Fibroblast of mammary gland (primary cell): ENCODE measurements around the gene CD14.
"Not testable (repeated sequence)": the region's sequence is repeated elsewhere in the genome, so short reads cannot be mapped to it uniquely, and the experiment has no call there.

Source experiments
- DNase-seq: peaks from one replicate; pipeline ENCODE4 v3.0.0-alpha.2; 2010; ENCODE audit warnings: low read depth
- H3K4me3 ChIP-seq: 2 replicates; pipeline ENCODE4 v1.5.1; 2011; ENCODE audit warnings: low read depth, mild to moderate bottlenecking, low read length, moderate library complexity; ENCODE audit not compliant: control insufficient read depth
- TF ChIP-seq, protein P1 (sequence below): conservative IDR thresholded peaks from 2 replicates; pipeline ENCODE4 v1.5.1; 2011; ENCODE audit warnings: low read depth, low read length, inconsistent platforms; ENCODE audit not compliant: control insufficient read depth, insufficient read depth

The CD14 gene

DNA sequence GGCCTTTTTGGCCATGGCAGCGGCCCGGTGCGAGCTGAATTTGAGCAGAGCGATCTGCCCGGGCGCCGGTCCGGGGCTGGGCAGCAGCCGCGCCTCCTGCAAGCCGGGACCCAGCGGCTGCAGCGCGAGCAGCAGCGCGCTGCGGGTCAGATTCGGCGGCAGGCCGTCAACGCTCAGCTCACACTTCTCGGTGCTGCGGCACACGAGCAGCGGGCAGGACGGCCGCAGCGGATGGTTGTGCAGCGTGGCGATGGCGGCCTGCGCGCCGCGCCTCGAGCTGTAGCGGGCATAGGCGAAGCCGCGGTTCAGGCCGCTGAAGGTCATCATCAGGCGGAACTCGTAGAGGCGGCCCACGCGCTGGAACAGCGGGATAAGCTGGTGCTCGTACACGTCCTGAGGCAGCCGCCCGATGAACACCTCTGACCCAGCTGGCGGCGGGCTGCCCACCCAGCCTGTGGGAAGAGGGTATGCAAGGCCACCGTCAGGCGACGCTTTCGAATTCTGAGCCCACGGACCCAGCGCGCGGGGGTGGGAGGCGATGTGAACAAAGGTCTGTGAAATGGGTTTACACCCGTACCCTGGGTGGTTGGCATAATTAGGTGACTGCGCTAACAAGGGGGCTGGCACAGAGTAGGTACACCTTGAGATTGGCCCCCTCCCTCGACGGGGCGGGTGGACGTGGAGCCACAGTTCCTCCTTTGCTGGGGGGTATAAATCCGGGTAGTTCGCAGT lies 39.6 kb upstream of the CD14 start:
- H3K4me3 ChIP-seq = peak overlapping the region; percentile 1
- DNase-seq = peak; percentile 23

DNA sequence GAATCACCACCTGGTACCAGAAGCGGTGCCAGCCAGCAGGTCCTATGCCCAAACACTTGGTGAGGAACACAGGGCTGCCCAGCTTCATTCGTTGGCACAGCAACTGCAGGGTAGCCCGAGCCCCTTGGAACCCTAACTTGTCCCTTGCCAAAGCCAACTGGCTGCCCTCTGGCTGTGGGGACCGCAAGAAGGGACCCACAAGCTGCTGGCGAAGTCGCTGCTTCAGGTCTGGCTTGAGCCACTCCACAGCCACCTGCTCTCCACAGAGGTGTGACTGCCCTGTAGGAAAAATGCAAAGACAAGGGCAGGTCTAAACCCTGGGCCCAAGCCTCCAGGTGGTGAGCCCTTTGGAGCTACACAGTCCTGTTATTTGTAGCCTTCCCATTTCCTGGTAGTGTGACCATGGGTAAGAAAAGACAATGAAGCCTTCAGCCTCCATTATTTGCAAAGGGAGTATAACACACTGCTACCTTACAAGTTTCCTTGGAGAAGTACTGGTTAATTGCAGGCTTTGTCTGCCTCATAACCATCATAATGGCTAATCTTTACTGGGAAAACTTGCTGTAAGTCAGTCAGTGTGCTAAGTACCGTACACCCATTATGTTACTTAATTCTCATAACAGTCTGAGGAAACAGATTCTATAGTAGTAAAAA lies 38.6 kb upstream of the CD14 start:
- no peak overlapping the region for H3K4me3 ChIP-seq
- DNase-seq = no peak
- TF ChIP-seq, protein P1, sequence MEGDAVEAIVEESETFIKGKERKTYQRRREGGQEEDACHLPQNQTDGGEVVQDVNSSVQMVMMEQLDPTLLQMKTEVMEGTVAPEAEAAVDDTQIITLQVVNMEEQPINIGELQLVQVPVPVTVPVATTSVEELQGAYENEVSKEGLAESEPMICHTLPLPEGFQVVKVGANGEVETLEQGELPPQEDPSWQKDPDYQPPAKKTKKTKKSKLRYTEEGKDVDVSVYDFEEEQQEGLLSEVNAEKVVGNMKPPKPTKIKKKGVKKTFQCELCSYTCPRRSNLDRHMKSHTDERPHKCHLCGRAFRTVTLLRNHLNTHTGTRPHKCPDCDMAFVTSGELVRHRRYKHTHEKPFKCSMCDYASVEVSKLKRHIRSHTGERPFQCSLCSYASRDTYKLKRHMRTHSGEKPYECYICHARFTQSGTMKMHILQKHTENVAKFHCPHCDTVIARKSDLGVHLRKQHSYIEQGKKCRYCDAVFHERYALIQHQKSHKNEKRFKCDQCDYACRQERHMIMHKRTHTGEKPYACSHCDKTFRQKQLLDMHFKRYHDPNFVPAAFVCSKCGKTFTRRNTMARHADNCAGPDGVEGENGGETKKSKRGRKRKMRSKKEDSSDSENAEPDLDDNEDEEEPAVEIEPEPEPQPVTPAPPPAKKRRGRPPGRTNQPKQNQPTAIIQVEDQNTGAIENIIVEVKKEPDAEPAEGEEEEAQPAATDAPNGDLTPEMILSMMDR = no peak

More for the DNA sequence above, 39.6 kb upstream of the CD14 start:
- TF ChIP-seq, protein P1 = no peak

DNA sequence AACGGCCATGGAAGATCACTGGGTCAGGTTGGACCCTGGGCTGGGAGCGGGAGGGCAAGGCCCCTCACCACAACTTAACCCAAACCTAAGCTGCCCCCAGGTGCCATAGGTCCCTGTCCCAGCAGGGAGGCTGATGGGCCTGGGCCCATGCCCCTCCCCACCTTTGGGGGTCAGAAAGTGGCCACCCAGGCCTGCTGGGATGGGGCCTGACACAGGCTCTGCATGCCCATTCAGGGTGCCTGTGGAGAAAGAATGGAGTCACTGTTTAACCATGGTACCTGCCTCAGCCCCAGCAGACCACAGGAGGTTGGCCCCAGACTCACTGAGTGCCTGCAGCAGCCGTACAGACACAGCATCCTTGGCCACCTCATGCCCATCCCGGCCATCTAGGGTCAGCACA lies 38.1 kb upstream of the CD14 start:
- not testable (repeated sequence) for DNase-seq, H3K4me3 ChIP-seq

DNA sequence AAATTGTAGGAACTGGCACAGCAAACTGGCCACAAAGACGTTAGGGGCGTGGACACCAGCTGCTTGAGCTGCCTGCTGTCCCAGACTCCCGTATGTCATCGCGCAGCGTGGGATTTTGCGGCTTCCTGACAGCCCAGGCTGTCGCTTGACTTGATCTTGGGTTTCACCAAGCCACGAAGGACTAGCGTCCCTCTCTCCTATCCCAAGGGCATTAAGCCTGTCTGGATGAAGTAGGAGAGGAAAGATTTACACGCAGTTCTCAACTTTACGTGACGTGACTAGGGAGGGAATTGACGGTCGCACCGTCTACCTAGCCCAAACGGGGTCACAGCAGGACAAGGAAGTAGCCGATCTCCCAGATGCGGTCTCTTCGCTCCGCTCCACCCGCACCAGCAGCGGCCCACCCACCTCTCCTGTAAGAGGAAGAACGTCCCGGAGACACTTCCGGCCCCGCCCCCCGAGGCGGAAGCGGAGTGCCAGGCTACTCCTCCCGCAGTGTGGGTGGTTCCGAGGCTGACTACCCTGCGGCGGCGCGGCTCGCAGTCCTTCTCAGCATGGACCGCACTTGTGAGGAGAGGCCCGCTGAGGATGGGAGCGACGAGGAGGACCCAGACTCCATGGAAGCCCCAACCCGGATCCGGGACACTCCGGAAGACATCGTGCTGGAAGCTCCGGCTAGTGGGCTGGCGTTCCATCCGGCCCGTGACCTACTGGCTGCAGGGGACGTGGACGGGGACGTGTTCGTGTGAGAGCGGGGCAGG lies 31.6 kb upstream of the CD14 start, which contains the start of gene WDR55:
TSS of gene WDR55 (plus strand) at position 546 of the 761 bp plus-strand sequence. CDS start at position 555, 9 bp downstream.
- peak within 1 kb of the TSS; percentile 98 for H3K4me3 ChIP-seq
- TF ChIP-seq, protein P1 = no peak
- DNase-seq = peak; percentile 87

DNA sequence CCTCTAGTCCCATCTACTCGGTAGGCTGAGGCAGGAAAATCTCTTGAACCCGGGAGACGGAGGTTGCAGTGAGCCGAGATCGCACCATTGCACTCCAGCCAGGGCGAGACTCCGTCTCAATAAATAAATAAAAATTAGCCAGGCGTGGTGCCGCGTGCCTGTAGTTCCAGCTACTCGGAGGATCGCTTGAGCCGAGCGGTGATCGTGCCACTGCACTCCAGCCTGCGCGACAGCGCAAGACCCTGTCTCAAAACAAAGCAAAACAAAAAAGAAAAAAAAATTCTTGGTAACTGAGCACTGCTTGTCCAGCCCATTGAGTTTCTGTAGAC lies 31.0 kb upstream of the CD14 start:
- no peak for DNase-seq
- peak overlapping the region; percentile 98 for H3K4me3 ChIP-seq
- TF ChIP-seq, protein P1 = no peak

DNA sequence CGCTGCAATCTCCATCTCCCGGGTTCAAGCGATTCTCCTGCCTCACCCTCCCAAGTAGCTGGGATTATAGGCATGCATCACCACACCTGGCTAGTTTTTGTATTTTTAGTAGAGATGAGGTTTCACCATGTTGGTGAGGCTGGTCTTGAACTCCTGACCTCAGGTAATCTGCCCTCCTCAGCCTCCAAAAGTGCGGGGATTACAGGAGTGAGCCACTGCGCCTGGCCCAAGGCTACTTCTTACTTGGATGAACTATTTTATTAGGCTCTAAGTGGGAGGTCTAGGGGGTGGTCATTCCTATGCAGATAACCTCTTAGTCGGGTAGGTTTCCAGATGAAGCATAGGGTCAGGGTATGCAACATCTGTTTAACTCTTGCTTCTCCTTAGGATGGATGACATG lies 27.4 kb upstream of the CD14 start:
- not testable (repeated sequence) for H3K4me3 ChIP-seq, DNase-seq

DNA sequence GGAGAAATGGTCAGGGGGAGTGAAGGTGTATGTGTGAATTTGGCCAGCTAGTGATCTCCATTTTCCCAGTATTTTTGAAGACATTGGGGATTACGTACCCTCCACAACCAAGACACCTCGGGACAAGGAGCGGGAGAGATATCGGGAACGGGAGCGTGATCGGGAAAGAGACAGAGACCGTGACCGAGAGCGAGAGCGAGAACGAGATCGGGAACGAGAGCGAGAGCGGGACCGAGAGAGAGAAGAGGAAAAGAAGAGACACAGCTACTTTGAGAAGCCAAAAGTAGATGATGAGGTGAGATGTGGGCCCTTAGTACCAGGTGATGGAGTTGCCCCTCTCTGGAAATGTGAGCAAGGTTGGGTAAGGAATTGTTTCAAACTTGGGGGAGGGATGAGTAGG lies 25.9 kb upstream of the CD14 start:
- no peak overlapping the region for H3K4me3 ChIP-seq
- DNase-seq = no peak
- TF ChIP-seq, protein P1 = no peak
